Activated CD4-positive, alpha-beta T cell treated with anti-CD3 and anti-CD28 coated beads, Interleukin-2, amount 50 U/mL, for 1 hour (primary cell): ENCODE measurements around the gene LRRC43.

Experiments
- DNase-seq: peaks from one replicate; pipeline ENCODE4 v3.0.0-alpha.2; 2020

The LRRC43 gene

GRCh38 chr12:122227341-122227740 lies 44.4 kb downstream of the LRRC43 start:
- peak; percentile 8 for DNase-seq

GRCh38 chr12:122228092-122228491 lies 45.2 kb downstream of the LRRC43 start:
- DNase-seq: no peak

- DNase-seq: no peak
These were observed 47.9 kb downstream of the LRRC43 start for GRCh38 chr12:122230798-122231197.

- DNase-seq: no peak
These were observed 49.8 kb downstream of the LRRC43 start for GRCh38 chr12:122232691-122233090.

GRCh38 chr12:122235741-122236140 lies 52.8 kb downstream of the LRRC43 start:
- no peak for DNase-seq

- DNase-seq: no peak
These were observed 55.9 kb downstream of the LRRC43 start for GRCh38 chr12:122238861-122239260.

GRCh38 chr12:122243965-122244364 lies 61.0 kb downstream of the LRRC43 start:
- no peak for DNase-seq

- no peak for DNase-seq
These were observed 61.8 kb downstream of the LRRC43 start for GRCh38 chr12:122244565-122245371.

GRCh38 chr12:122245553-122245952 lies 62.6 kb downstream of the LRRC43 start:
- DNase-seq: no peak

- no peak for DNase-seq
These were observed 67.1 kb downstream of the LRRC43 start for GRCh38 chr12:122250047-122250446.

- DNase-seq: no peak
These were observed 67.6 kb downstream of the LRRC43 start for GRCh38 chr12:122250536-122250935.
